KMS-11 (cell line): ENCODE measurements around the gene CTNNA1.

Experiments used
- H2AFZ ChIP-seq: fragments of 200-600 bp; sonication (generic); 2 replicates; pipeline ENCODE4 v1.6.1; 2016; ENCODE audit warnings: antibody characterized with exemption, mixed run types, low read depth
- H3K27ac ChIP-seq: fragments of 200-600 bp; sonication (generic); 2 replicates; pipeline ENCODE4 v1.6.1; 2016; ENCODE audit warnings: mild to moderate bottlenecking, mixed run types
- H3K27me3 ChIP-seq: fragments of 200-600 bp; sonication (generic); 2 replicates; pipeline ENCODE4 v1.6.1; 2017; ENCODE audit warnings: mild to moderate bottlenecking, low read depth, mixed run types, moderate library complexity; ENCODE audit not compliant: insufficient read depth
- H3K36me3 ChIP-seq: fragments of 200-600 bp; sonication (generic); 2 replicates; pipeline ENCODE4 v1.6.1; 2017; ENCODE audit warnings: mild to moderate bottlenecking, mixed run types; ENCODE audit not compliant: insufficient read depth
- H3K4me1 ChIP-seq: fragments of 200-600 bp; sonication (generic); 2 replicates; pipeline ENCODE4 v1.6.1; 2016; ENCODE audit warnings: mild to moderate bottlenecking, low read depth, mixed run types; ENCODE audit not compliant: poor library complexity, severe bottlenecking
- H3K4me2 ChIP-seq: fragments of 200-600 bp; sonication (generic); 2 replicates; pipeline ENCODE4 v1.7.0; 2016; ENCODE audit warnings: mild to moderate bottlenecking, mixed run types
- H3K4me3 ChIP-seq: fragments of 200-600 bp; sonication (generic); IDR thresholded peaks from 2 replicates; pipeline ENCODE4 v1.6.1; 2017; ENCODE audit warnings: low read depth, low read length, mixed read lengths; ENCODE audit not compliant: insufficient read depth
- H3K79me2 ChIP-seq: fragments of 200-600 bp; sonication (generic); 2 replicates; pipeline ENCODE4 v1.6.1; 2016; ENCODE audit warnings: low read depth, mixed run types; ENCODE audit not compliant: insufficient read depth
- H3K9ac ChIP-seq: fragments of 200-600 bp; sonication (generic); 2 replicates; pipeline ENCODE4 v1.6.1; 2016; ENCODE audit warnings: mild to moderate bottlenecking, mixed run types
- H4K20me1 ChIP-seq: fragments of 200-600 bp; sonication (generic); 2 replicates; pipeline ENCODE4 v1.6.1; 2016; ENCODE audit warnings: mild to moderate bottlenecking, mixed run types; ENCODE audit not compliant: insufficient read depth
- TF ChIP-seq, protein P1 (sequence below): fragments of 200-600 bp; sonication (generic); conservative IDR thresholded peaks from 2 replicates; pipeline ENCODE4 v1.6.1; 2017; ENCODE audit warnings: low read depth, mild to moderate bottlenecking, antibody characterized with exemption, low read length, moderate library complexity, mixed read lengths

Gene CTNNA1

DNA sequence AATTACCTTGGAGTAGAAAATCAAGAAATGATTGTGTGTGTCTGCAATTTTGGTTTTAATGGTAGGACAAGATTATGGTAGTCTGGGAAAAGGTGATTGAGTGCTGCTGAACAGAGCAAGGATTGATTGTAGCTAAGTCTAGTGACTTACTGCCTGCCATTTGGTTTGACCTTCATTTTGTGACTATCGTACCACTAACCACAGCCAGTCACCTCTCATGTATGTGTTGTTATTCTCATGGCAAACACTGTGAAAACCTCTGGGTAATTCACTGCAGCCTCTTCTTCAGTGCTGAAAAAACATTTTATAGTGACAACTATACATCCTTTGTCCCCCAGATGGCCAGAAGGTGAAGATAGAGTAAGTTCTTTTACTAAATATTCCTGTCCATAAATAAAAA, 37.5 kb downstream of the CTNNA1 start:
- Histone ChIP-seq H3K9ac (no peak overlapping the region), H4K20me1 (no peaks in the 10 kb centered on the region), H3K36me3 (no peaks in the 10 kb centered on the region), H3K4me2 (no peak overlapping the region), H3K79me2 (no peaks in the 10 kb centered on the region), H3K27ac (no peak overlapping the region), H3K4me1 (peaks cover 9% of the 10 kb centered on the region), H3K4me3 (no peak overlapping the region), H3K27me3 (no peaks in the 10 kb centered on the region), H2AFZ (no peak overlapping the region)
- TF ChIP-seq, protein P1, sequence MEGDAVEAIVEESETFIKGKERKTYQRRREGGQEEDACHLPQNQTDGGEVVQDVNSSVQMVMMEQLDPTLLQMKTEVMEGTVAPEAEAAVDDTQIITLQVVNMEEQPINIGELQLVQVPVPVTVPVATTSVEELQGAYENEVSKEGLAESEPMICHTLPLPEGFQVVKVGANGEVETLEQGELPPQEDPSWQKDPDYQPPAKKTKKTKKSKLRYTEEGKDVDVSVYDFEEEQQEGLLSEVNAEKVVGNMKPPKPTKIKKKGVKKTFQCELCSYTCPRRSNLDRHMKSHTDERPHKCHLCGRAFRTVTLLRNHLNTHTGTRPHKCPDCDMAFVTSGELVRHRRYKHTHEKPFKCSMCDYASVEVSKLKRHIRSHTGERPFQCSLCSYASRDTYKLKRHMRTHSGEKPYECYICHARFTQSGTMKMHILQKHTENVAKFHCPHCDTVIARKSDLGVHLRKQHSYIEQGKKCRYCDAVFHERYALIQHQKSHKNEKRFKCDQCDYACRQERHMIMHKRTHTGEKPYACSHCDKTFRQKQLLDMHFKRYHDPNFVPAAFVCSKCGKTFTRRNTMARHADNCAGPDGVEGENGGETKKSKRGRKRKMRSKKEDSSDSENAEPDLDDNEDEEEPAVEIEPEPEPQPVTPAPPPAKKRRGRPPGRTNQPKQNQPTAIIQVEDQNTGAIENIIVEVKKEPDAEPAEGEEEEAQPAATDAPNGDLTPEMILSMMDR = no peak

DNA sequence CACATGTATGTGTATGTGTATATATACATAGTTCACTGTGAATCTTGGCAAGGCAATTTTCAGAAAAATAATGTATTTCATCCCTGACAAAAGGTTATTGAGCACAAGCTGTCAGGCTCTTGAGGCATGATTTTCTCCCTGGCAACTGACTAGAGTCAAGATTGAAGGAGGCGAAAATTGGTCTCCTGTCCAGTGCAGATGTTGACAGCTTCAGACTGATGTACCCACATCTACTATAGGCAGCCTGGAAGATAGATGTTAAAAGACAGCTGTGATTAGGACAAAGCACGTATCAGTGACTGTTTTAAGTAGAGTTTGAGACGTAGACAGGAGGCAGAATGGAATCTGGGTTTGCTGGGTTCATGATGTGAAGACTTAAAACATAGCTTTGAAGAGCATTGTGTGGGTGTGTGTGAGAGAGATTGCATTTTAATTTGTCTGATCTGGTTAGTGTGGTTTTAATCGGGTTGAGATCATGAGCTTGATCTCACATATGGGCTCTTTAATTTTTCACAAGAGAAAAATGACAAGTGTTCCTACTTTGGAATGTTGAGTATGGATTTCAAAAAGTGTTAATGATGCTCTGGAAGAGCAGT, 39.1 kb downstream of the CTNNA1 start:
- Histone ChIP-seq H3K4me3 (no peak overlapping the region), H3K27me3 (no peaks in the 10 kb centered on the region), H3K36me3 (no peaks in the 10 kb centered on the region), H3K4me1 (peaks cover 9% of the 10 kb centered on the region), H3K4me2 (no peak overlapping the region), H3K9ac (no peak overlapping the region), H3K27ac (no peak overlapping the region), H2AFZ (no peak overlapping the region), H3K79me2 (no peaks in the 10 kb centered on the region), H4K20me1 (no peaks in the 10 kb centered on the region)
- TF ChIP-seq, protein P1 = no peak

DNA sequence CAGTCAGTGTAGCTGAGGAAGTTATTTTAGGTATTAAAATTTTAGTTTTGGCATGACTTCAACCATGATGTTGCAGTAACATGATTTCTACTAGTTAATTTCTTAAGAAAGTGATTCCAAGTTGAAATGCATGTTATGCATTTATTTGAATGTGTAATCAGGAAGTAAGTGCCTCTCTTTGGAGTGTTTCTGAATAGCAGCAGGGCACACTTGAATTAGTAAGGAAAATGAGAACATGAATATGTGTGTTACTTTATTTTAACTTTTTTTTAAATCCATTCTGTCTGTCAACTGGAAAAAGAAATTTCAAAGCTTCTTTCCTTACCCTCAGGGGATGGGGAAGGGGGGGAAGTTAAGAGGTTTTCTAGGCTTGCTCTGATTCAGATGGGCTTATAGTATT, 40.4 kb downstream of the CTNNA1 start:
- Histone ChIP-seq H3K27ac (no peak overlapping the region), H3K4me2 (no peak overlapping the region), H3K36me3 (no peaks in the 10 kb centered on the region), H4K20me1 (no peaks in the 10 kb centered on the region), H3K4me3 (no peak overlapping the region), H3K9ac (no peak overlapping the region), H3K79me2 (no peaks in the 10 kb centered on the region), H3K4me1 (peaks cover 9% of the 10 kb centered on the region), H3K27me3 (no peaks in the 10 kb centered on the region), H2AFZ (no peak overlapping the region)
- TF ChIP-seq, protein P1 = no peak

DNA sequence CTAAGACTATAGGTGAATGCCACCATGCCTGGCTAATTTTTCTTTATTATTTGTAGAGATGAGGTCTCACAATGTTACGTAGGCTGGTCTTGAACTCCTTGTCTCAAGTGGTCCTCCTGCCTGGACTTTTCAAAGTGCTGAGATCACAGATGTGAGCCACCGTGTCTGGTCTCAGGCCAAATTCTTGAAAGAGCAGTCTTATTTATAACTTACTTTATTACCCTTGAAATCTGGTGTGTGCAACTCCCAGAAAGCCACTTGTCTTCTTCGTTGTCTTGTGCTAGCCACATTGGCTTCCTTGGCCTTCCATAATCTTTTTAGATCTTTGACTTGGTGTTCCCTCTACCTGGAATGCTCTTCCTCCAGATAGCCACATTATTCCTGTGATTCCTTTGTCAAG, 50.1 kb downstream of the CTNNA1 start:
- H3K36me3 ChIP-seq = no peaks in the 10 kb centered on the region
- TF ChIP-seq, protein P1 = no peak
- no peak overlapping the region for H3K9ac ChIP-seq
- H3K4me2 ChIP-seq = no peak overlapping the region
- no peaks in the 10 kb centered on the region for H3K27me3 ChIP-seq
- no peak overlapping the region for H3K27ac ChIP-seq
- no peaks in the 10 kb centered on the region for H3K79me2 ChIP-seq
- H2AFZ ChIP-seq = no peak overlapping the region
- no peaks in the 10 kb centered on the region for H4K20me1 ChIP-seq
- H3K4me3 ChIP-seq = no peak overlapping the region
- peaks cover 5% of the 10 kb centered on the region for H3K4me1 ChIP-seq
